ENCODE data around the gene SLC16A2.
"Not testable (repeated sequence)": the region's sequence is repeated elsewhere in the genome, so short reads cannot be mapped to it uniquely, and the experiment has no call there.

The SLC16A2 gene

DNA sequence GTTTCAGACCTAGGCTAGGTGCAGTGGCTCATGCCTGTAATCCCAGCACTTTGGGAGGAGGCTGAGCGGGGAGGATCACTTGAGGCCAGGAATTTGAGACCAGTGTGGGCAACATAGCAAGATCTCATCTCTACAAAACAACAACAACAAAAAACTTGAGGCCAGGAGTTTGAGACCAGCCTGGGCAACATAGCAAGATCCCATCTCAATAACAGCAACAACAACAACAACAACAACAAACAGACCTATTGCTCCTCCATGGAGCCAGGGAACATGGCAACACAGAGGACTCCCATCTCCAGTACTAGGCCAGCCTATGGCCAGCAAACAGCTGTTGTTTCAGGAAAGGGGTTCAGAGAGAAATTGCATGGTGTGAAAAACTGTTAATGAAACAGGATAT is 43.4 kb downstream of the SLC16A2 start:
- no peak overlapping the region for H3K27ac ChIP-seq
- TF ChIP-seq, protein P1, sequence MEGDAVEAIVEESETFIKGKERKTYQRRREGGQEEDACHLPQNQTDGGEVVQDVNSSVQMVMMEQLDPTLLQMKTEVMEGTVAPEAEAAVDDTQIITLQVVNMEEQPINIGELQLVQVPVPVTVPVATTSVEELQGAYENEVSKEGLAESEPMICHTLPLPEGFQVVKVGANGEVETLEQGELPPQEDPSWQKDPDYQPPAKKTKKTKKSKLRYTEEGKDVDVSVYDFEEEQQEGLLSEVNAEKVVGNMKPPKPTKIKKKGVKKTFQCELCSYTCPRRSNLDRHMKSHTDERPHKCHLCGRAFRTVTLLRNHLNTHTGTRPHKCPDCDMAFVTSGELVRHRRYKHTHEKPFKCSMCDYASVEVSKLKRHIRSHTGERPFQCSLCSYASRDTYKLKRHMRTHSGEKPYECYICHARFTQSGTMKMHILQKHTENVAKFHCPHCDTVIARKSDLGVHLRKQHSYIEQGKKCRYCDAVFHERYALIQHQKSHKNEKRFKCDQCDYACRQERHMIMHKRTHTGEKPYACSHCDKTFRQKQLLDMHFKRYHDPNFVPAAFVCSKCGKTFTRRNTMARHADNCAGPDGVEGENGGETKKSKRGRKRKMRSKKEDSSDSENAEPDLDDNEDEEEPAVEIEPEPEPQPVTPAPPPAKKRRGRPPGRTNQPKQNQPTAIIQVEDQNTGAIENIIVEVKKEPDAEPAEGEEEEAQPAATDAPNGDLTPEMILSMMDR (IDR thresholded peaks at IDR 0.05; ENCODE audit: low read depth, low read length, missing control alignments) = no peak
- no peak for DNase-seq
- H3K27me3 ChIP-seq (replicated peaks) = no peaks in the 10 kb centered on the region
- in situ Hi-C loops (cut with HindIII; ENCODE audit: low pct_ligation_motif_present, low sequenced_read_pairs) = no loop called here
- no peaks in the 10 kb centered on the region for H3K36me3 ChIP-seq (replicated peaks)
- H3K4me3 ChIP-seq (ENCODE audit: low read depth, low read length) = no peak overlapping the region

DNA sequence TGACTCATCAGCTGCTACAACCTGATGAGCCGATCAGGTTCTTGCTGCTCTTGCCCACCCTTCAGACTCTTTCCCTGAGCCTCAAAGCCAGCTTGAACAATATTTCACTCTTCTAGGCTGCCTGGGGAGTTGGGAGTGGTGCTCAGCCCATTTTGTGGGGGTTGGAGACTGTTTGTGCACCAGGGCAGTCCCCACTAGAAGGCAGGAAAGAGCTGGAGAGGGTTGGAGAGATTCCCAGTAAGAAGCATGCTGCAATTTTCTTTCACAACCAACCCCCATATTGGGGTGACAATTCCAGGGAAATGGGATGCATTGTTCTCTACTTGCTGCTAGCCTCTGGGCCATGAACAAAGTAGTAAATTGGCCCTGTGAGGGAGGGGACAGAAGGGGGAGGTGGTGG is 44.1 kb downstream of the SLC16A2 start:
- in situ Hi-C loops (cut with HindIII; ENCODE audit: low pct_ligation_motif_present, low sequenced_read_pairs) = no loop called here
- Histone ChIP-seq H3K27ac (no peak overlapping the region), H3K27me3 (replicated peaks) (no peaks in the 10 kb centered on the region), H3K4me3 (ENCODE audit: low read depth, low read length) (no peak overlapping the region), H3K36me3 (replicated peaks) (no peaks in the 10 kb centered on the region)
- TF ChIP-seq, protein P1 (IDR thresholded peaks at IDR 0.05; ENCODE audit: low read depth, low read length, missing control alignments) = peak; percentile 14
- DNase-seq = no peak

DNA sequence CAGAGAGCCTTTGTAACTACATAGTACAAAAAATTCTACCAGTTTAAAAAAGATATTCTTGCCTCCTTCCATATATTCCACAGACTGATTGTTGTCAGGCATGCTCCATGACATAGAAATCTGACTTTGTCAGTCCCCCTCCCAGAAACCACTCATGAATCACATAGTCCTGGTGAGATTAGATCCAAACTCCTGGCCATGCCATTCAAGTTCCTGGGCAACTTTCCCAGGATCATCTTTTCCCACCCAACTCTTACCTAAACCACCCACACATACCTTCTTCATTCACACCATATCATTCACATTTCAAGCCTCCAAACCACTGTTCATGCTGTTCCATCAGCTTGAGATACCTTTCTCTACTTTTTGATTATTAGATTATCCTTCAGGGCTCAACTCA is 46.4 kb downstream of the SLC16A2 start:
- DNase-seq = no peak
- no peaks in the 10 kb centered on the region for H3K27me3 ChIP-seq (replicated peaks)
- H3K4me3 ChIP-seq (ENCODE audit: low read depth, low read length) = no peak overlapping the region
- no peak overlapping the region for H3K27ac ChIP-seq
- in situ Hi-C loops (cut with HindIII; ENCODE audit: low pct_ligation_motif_present, low sequenced_read_pairs) = no loop called here
- TF ChIP-seq, protein P1 (IDR thresholded peaks at IDR 0.05; ENCODE audit: low read depth, low read length, missing control alignments) = no peak
- no peaks in the 10 kb centered on the region for H3K36me3 ChIP-seq (replicated peaks)

DNA sequence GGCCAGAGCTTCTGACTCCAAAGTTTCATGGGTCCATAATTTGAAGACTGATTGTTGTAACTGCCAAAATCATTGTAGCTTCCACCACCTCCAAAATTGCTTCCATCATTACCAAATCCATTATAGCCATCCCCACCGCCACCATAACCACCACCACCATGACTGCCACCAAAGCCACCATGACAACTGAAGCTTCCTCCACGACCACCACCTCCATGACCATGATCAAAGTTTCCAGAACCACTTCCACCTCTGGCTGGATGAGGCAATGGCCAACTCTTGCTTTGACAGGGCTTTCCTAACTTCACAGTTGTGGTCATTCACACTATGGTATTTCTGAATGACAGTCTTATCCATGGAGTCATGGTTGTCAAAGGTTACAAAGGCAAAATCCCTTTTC is 51.8 kb downstream of the SLC16A2 start:
- H3K27ac ChIP-seq; H3K27me3 ChIP-seq (replicated peaks); H3K4me3 ChIP-seq (ENCODE audit: low read depth, low read length); in situ Hi-C loops (cut with HindIII; ENCODE audit: low pct_ligation_motif_present, low sequenced_read_pairs); H3K36me3 ChIP-seq (replicated peaks); DNase-seq: not testable (repeated sequence)

DNA sequence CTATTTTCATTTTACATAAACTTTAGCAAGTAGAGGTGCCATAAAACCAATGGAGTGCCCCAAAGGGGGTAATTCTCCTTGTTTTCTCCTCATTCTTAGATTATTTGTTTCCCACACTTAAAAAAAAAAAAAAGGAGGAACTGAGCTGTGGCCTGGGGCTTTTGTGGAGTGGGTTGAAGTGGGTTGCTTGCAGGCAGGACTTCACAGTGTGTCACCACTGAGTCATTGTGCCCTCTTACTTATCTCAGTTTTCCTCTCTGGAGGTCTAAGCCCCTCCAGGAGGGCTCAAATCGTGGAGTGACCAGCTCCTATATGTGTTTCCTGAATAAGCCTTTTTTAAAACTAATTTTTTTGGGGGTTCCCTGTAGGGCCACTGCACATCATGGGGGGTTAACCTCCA is 69.0 kb downstream of the SLC16A2 start:
- DNase-seq = no peak
- Histone ChIP-seq H3K4me3 (ENCODE audit: low read depth, low read length) (no peak overlapping the region), H3K27ac (no peak overlapping the region), H3K27me3 (replicated peaks) (no peaks in the 10 kb centered on the region), H3K36me3 (replicated peaks) (no peaks in the 10 kb centered on the region)
- in situ Hi-C loops (cut with HindIII; ENCODE audit: low pct_ligation_motif_present, low sequenced_read_pairs) = no loop called here
- TF ChIP-seq, protein P1 (IDR thresholded peaks at IDR 0.05; ENCODE audit: low read depth, low read length, missing control alignments) = no peak

DNA sequence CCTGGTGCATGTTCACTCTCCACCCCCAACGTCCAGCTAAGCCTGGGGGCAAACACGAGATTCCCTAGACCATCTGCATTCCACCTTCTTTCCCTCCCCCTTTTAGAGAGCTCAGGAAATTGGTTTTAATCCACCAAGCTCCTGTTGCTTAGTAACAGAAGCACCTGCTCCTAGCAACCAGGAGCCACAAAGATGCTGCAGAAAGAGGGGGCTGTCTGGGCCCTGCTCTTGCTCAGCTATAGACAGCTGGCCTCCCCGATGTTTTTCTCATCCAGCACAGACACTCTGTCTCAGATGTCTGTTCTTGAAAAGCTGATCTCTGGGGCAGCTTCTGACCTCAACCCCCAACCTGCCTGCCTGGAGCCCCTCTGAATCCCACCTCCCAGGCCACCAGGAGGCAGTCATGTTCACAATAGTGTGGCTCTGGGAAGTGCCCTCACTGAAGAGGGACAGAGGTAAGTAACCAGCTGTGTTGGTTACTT is 71.5 kb downstream of the SLC16A2 start:
- DNase-seq = no peak
- Histone ChIP-seq H3K4me3 (ENCODE audit: low read depth, low read length) (no peak overlapping the region), H3K27ac (no peak overlapping the region), H3K27me3 (replicated peaks) (no peaks in the 10 kb centered on the region), H3K36me3 (replicated peaks) (no peaks in the 10 kb centered on the region)
- in situ Hi-C loops (cut with HindIII; ENCODE audit: low pct_ligation_motif_present, low sequenced_read_pairs) = no loop called here
- TF ChIP-seq, protein P1 (IDR thresholded peaks at IDR 0.05; ENCODE audit: low read depth, low read length, missing control alignments) = peak; percentile 39
